HEK293T (cell line): ENCODE measurements around the gene FKRP.

ENCODE experiments used
- ELF4 ChIP-seq: fragments of 450-650 bp; IDR thresholded peaks from 2 replicates; pipeline ENCODE4 v1.6.1; 2017; ENCODE audit warnings: antibody characterized with exemption
- NFRKB ChIP-seq: fragments of 450-650 bp; IDR thresholded peaks from 2 replicates; pipeline ENCODE4 v1.6.1; 2016; ENCODE audit warnings: mild to moderate bottlenecking, moderate library complexity
- SUZ12 ChIP-seq: fragments of 450-650 bp; IDR thresholded peaks from 2 replicates; pipeline ENCODE4 v1.6.1; 2016; ENCODE audit warnings: mild to moderate bottlenecking
- TARDBP ChIP-seq: fragments of 450-650 bp; IDR thresholded peaks from 2 replicates; pipeline ENCODE4 v1.6.1; 2016

DNA sequence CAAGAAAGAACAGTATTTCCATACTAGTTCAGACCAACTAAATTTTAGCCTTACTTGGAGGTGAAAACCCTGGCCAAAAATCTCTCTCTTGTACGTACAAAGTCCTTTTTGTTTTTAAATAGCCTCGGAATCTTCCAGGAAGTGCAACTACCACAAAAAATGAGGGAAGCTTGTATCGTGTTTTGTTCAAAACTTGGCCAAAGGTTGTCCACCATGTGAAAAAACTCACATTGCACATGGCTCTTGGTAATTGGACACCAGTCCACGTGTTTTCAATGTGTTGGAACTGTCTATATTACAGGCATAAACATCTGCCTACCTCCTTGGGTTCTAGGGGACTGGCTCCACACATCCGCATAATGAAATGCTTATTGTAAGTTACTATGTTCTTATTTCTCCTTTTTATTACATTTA lies 15.6 kb downstream of the FKRP start:
- TF ChIP-seq TARDBP (no peak), SUZ12 (no peak), ELF4 (no peak), NFRKB (no peak)
